WTC11 (cell line): Measurements from ENCODE around the gene ELAC2. TPM values are rescaled to one million over a fixed set of nuclear protein-coding genes. Genes with fewer than 3 reads are reported as not detected.

Source experiments
- AR ChIP-seq: fragments of 250-450 bp; sonication (Bioruptor Pico); IDR thresholded peaks from 2 replicates; pipeline ENCODE4 v1.9.0; 2021; ENCODE audit warnings: mild to moderate bottlenecking
- E2F5 ChIP-seq: sonication (generic); formaldehyde crosslinking; IDR thresholded peaks from 2 replicates; pipeline ENCODE4 v1.8.1; 2022; ENCODE audit warnings: mild to moderate bottlenecking, moderate library complexity, missing genetic modification reagents
- ELF4 ChIP-seq: sonication (generic); formaldehyde crosslinking; IDR thresholded peaks from 2 replicates; pipeline ENCODE4 v1.8.1; 2022; ENCODE audit warnings: low read depth, mild to moderate bottlenecking, moderate library complexity, missing genetic modification reagents
- GTF2I ChIP-seq: fragments of 250-450 bp; sonication (Bioruptor Pico); conservative IDR thresholded peaks from 2 replicates; pipeline ENCODE4 v1.4.0; 2021; ENCODE audit warnings: mild to moderate bottlenecking
- HMGA2 ChIP-seq: fragments of 250-450 bp; sonication (Bioruptor Pico); IDR thresholded peaks from 2 replicates; pipeline ENCODE4 v1.4.0; 2021; ENCODE audit warnings: mild to moderate bottlenecking, moderate library complexity
- HMGXB4 ChIP-seq: sonication (generic); formaldehyde crosslinking; IDR thresholded peaks from 2 replicates; pipeline ENCODE4 v1.8.1; 2023; ENCODE audit warnings: mild to moderate bottlenecking, moderate library complexity, missing genetic modification reagents
- MLX ChIP-seq: sonication (generic); formaldehyde crosslinking; IDR thresholded peaks from 2 replicates; pipeline ENCODE4 v1.8.1; 2023; ENCODE audit warnings: mild to moderate bottlenecking, missing genetic modification reagents, moderate library complexity
- MXD4 ChIP-seq: fragments of 250-450 bp; sonication (Bioruptor Pico); IDR thresholded peaks from 2 replicates; pipeline ENCODE4 v1.8.0; 2021; ENCODE audit warnings: mild to moderate bottlenecking, moderate library complexity, borderline replicate concordance
- NR3C1 ChIP-seq: sonication (generic); formaldehyde crosslinking; conservative IDR thresholded peaks from 2 replicates; pipeline ENCODE4 v1.8.1; 2023; ENCODE audit warnings: low read depth, mild to moderate bottlenecking, missing genetic modification reagents
- RELA ChIP-seq: sonication (generic); formaldehyde crosslinking; IDR thresholded peaks from 2 replicates; pipeline ENCODE4 v1.8.1; 2022; ENCODE audit warnings: missing genetic modification reagents, mild to moderate bottlenecking, borderline replicate concordance
- SMAD4 ChIP-seq: sonication (generic); formaldehyde crosslinking; IDR thresholded peaks from 2 replicates; pipeline ENCODE4 v1.8.0; 2022; ENCODE audit warnings: mild to moderate bottlenecking, missing genetic modification reagents
- TCF7 ChIP-seq: sonication (generic); formaldehyde crosslinking; IDR thresholded peaks from 2 replicates; pipeline ENCODE4 v1.8.0; 2022; ENCODE audit warnings: mild to moderate bottlenecking, low read depth, missing genetic modification reagents, moderate library complexity
- ZNF396 ChIP-seq: fragments of 250-450 bp; sonication (Bioruptor Pico); IDR thresholded peaks from 2 replicates; pipeline ENCODE4 v1.8.0; 2021; ENCODE audit warnings: mild to moderate bottlenecking, moderate library complexity, borderline replicate concordance
- ZNF671 ChIP-seq: fragments of 250-450 bp; sonication (Bioruptor Pico); IDR thresholded peaks from 2 replicates; pipeline ENCODE4 v1.8.0; 2021; ENCODE audit warnings: mild to moderate bottlenecking
- total RNA-seq: library from RNA; stranded (reverse); gene quantifications from 3 replicates; pipeline ENCODE4 v1.2.3, GENCODE V29; 2021
- TF ChIP-seq, protein P1 (sequence below): sonication (generic); formaldehyde crosslinking; IDR thresholded peaks from 2 replicates; pipeline ENCODE4 v1.8.1; 2022; ENCODE audit warnings: mild to moderate bottlenecking, missing genetic modification reagents, moderate library complexity, borderline replicate concordance
- TF ChIP-seq, protein P2 (sequence below): fragments of 250-450 bp; sonication (Bioruptor Pico); IDR thresholded peaks from 2 replicates; pipeline ENCODE4 v1.9.0; 2021; ENCODE audit warnings: mild to moderate bottlenecking, borderline replicate concordance
- TF ChIP-seq, protein P3 (sequence below): sonication (generic); formaldehyde crosslinking; IDR thresholded peaks from 2 replicates; pipeline ENCODE4 v1.8.0; 2023; ENCODE audit warnings: missing genetic modification reagents, mild to moderate bottlenecking, borderline replicate concordance
- TF ChIP-seq, protein P4 (sequence below): fragments of 250-450 bp; sonication (Bioruptor Pico); conservative IDR thresholded peaks from 2 replicates; pipeline ENCODE4 v1.9.0; 2021; ENCODE audit warnings: mild to moderate bottlenecking

ELAC2 gene
- total RNA-seq, 1 experiment from 2014 or later = 86.9 TPM

DNA sequence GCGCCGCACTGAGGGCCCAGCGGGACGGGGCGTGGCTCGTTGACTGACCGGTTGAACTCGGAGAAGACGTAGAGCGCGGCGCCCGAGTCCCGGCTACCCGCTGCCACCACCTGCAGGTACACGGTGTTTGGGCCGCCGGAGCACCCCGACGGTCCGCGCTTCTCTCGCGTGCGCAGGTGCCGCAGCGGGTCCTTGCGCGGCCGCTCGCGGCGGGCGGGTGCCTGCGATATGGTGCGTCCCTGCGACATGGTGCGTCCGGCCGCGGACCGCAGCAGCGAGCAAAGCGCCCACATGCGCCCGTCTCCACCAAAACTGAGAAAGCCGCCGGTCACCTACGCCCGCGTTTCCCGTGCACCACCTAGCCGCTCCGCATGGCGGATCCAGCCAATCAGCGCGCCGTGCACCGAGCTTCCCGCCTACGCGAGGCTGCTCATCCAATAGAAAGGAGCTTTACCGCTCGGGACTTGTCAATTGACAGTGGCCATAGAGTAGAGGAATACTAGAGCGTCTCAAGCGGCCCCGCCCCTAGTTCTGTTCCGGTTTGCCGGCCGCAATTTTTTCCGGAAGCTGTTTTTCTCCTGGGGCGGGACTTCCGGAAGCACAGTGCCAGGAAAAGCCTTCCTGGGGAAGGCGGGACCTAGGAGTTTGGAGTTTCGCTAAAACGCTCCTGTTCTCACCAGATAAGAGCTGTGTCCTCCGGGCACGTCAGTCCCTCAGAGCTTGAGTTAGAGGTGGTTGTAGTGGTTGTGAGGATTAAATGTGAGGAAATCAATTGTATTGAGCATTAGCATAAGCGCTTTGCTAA, at the start of gene ELAC2 (continued):
- no peak for TF ChIP-seq MXD4 (CRISPR knock-in tag)
- no peak for TF ChIP-seq SMAD4 (CRISPR knock-in tag)
- TF ChIP-seq ZNF396 (CRISPR knock-in tag) = no peak
- no peak for TF ChIP-seq AR
- 0 out of 2 replicates have a peak, but pooled peaks have one; percentile 43 for TF ChIP-seq MLX (CRISPR knock-in tag)
- no peak for TF ChIP-seq ZNF671
- TF ChIP-seq, protein P1, sequence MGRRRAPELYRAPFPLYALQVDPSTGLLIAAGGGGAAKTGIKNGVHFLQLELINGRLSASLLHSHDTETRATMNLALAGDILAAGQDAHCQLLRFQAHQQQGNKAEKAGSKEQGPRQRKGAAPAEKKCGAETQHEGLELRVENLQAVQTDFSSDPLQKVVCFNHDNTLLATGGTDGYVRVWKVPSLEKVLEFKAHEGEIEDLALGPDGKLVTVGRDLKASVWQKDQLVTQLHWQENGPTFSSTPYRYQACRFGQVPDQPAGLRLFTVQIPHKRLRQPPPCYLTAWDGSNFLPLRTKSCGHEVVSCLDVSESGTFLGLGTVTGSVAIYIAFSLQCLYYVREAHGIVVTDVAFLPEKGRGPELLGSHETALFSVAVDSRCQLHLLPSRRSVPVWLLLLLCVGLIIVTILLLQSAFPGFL (CRISPR knock-in tag) = no peak
- TF ChIP-seq, protein P2, sequence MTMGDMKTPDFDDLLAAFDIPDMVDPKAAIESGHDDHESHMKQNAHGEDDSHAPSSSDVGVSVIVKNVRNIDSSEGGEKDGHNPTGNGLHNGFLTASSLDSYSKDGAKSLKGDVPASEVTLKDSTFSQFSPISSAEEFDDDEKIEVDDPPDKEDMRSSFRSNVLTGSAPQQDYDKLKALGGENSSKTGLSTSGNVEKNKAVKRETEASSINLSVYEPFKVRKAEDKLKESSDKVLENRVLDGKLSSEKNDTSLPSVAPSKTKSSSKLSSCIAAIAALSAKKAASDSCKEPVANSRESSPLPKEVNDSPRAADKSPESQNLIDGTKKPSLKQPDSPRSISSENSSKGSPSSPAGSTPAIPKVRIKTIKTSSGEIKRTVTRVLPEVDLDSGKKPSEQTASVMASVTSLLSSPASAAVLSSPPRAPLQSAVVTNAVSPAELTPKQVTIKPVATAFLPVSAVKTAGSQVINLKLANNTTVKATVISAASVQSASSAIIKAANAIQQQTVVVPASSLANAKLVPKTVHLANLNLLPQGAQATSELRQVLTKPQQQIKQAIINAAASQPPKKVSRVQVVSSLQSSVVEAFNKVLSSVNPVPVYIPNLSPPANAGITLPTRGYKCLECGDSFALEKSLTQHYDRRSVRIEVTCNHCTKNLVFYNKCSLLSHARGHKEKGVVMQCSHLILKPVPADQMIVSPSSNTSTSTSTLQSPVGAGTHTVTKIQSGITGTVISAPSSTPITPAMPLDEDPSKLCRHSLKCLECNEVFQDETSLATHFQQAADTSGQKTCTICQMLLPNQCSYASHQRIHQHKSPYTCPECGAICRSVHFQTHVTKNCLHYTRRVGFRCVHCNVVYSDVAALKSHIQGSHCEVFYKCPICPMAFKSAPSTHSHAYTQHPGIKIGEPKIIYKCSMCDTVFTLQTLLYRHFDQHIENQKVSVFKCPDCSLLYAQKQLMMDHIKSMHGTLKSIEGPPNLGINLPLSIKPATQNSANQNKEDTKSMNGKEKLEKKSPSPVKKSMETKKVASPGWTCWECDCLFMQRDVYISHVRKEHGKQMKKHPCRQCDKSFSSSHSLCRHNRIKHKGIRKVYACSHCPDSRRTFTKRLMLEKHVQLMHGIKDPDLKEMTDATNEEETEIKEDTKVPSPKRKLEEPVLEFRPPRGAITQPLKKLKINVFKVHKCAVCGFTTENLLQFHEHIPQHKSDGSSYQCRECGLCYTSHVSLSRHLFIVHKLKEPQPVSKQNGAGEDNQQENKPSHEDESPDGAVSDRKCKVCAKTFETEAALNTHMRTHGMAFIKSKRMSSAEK (CRISPR knock-in tag) = no peak
- peak; percentile 85; the same call in 1 of the 2 replicates for TF ChIP-seq HMGXB4
- no peak for TF ChIP-seq NR3C1 (CRISPR knock-in tag)
- peak; percentile 77 for TF ChIP-seq E2F5 (CRISPR knock-in tag)
- no peak for TF ChIP-seq RELA
- TF ChIP-seq HMGA2 = no peak
- no peak for TF ChIP-seq ELF4 (CRISPR knock-in tag)
- no peak for TF ChIP-seq TCF7 (CRISPR knock-in tag)
- no peak for TF ChIP-seq GTF2I (CRISPR knock-in tag)
- TF ChIP-seq, protein P3, sequence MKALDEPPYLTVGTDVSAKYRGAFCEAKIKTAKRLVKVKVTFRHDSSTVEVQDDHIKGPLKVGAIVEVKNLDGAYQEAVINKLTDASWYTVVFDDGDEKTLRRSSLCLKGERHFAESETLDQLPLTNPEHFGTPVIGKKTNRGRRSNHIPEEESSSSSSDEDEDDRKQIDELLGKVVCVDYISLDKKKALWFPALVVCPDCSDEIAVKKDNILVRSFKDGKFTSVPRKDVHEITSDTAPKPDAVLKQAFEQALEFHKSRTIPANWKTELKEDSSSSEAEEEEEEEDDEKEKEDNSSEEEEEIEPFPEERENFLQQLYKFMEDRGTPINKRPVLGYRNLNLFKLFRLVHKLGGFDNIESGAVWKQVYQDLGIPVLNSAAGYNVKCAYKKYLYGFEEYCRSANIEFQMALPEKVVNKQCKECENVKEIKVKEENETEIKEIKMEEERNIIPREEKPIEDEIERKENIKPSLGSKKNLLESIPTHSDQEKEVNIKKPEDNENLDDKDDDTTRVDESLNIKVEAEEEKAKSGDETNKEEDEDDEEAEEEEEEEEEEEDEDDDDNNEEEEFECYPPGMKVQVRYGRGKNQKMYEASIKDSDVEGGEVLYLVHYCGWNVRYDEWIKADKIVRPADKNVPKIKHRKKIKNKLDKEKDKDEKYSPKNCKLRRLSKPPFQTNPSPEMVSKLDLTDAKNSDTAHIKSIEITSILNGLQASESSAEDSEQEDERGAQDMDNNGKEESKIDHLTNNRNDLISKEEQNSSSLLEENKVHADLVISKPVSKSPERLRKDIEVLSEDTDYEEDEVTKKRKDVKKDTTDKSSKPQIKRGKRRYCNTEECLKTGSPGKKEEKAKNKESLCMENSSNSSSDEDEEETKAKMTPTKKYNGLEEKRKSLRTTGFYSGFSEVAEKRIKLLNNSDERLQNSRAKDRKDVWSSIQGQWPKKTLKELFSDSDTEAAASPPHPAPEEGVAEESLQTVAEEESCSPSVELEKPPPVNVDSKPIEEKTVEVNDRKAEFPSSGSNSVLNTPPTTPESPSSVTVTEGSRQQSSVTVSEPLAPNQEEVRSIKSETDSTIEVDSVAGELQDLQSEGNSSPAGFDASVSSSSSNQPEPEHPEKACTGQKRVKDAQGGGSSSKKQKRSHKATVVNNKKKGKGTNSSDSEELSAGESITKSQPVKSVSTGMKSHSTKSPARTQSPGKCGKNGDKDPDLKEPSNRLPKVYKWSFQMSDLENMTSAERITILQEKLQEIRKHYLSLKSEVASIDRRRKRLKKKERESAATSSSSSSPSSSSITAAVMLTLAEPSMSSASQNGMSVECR (CRISPR knock-in tag) = peak; percentile 92; the same call in 1 of the 2 replicates
- TF ChIP-seq, protein P4, sequence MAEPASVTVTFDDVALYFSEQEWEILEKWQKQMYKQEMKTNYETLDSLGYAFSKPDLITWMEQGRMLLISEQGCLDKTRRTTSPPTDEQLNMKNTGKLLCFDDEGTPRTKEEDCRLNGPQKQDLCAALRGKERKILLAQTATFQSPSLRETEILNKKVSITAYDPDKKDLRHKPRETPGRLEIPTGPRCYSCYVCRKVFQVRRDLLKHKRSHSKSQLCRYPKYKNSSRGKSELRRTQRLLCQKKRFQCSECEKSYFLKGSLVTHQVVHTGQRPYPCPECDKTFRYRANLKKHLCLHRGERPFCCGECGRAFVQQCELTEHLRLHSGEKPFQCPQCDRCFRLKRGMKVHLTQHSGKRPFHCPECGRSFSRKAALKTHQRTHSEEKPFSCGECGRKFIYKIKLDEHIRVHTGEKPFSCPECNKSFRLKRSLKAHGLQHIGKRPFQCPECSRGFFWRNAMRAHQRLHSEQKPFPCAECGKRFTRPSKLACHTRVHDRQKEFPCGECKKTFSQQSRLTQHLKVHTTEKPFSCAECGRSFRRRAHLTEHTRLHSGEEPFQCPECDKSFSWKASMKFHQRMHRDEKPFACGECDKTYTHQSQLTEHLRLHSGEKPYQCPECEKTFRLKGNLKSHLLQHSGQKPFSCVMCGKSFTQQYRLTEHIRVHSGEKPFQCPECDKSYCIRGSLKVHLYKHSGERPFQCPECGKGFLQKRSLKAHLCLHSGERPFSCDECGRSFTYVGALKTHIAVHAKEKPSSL (CRISPR knock-in tag) = no peak
